ENCODE data around the gene PANX3. TPM values are rescaled to one million over a fixed set of nuclear protein-coding genes. Genes with fewer than 3 reads are reported as not detected.

PANX3 gene
- total and polyA plus RNA-seq, 8 donors: not detected

DNA sequence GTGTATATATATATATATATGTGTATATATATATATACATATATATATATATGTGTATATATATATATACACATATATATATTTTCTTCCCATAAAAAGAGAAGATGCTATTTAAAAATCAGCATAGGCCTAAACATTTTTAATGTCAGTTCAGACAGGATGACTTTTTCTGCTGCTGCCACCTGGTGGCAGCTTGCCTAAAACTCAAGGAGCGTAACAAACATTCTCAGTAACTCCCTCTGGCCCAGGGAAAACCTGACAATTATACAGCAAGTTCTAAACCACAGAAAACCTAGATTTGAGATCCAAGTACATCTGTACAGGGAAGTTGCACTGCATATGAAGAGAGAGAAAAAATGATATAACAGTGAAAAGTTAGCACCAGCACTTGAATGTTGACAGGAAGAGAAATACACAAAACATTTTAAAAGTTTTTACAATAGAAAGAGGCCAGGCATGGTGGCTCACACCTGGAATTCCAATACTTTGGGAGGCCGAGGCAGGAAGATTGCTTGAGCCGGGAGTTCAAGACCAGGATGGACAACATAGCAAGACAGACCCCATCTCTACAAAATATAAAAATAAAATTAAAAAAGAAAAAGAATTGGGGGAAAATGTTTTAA is 24.9 kb upstream of the PANX3 start:
- 24% methylated on average over 3 of the region's 3 CpGs for WGBS, 2 donors
- ATAC-seq: peak in 2 of 4 donors; percentile 57 to 66
- H3K27ac ChIP-seq: no peak overlapping the region
- DNase-seq: peak in 4 of 6 donors; percentile 20 to 67 (median 45)
- H3K36me3 ChIP-seq: no peaks in the 10 kb centered on the region
- H3K4me1 ChIP-seq: no peaks in the 10 kb centered on the region
- FAIRE-seq: peak; percentile 91
- peaks cover 0 to 6% (median 0%) of the 10 kb centered on the region in 4 donors for H3K27me3 ChIP-seq
- intact Hi-C loops (cut with DNase I): no loop called here
- peak in 3 of 4 donors; percentile 16 to 44 (median 35) for TF ChIP-seq CTCF (IDR thresholded peaks at IDR 0.05)
- H3K9me3 ChIP-seq: no peaks in the 10 kb centered on the region
- no peak overlapping the region for H3K4me3 ChIP-seq

- Histone ChIP-seq H3K4me1 (no peaks in the 10 kb centered on the region), H3K36me3 (no peaks in the 10 kb centered on the region), H3K27ac (no peak overlapping the region), H3K4me3 (no peak overlapping the region), H3K9me3 (no peaks in the 10 kb centered on the region), H3K27me3 (peaks cover 0 to 6% (median 1%) of the 10 kb centered on the region in 4 donors)
- DNase-seq (no peak), FAIRE-seq (no peak), ATAC-seq (no peak)
- no peak for TF ChIP-seq CTCF (IDR thresholded peaks at IDR 0.05)
- WGBS, 2 donors: 57 to 67% methylated on average over 2 of the region's 2 CpGs
- intact Hi-C loops (cut with DNase I): loop anchor here in 1 of 3 donors (10.0 kb wide), 1 partner anchor 517 kb away; no protein-coding TSS in a partner anchor
Observed at GRCh38 chr11:124591430-124591829, 19.8 kb upstream of the PANX3 start.

DNA sequence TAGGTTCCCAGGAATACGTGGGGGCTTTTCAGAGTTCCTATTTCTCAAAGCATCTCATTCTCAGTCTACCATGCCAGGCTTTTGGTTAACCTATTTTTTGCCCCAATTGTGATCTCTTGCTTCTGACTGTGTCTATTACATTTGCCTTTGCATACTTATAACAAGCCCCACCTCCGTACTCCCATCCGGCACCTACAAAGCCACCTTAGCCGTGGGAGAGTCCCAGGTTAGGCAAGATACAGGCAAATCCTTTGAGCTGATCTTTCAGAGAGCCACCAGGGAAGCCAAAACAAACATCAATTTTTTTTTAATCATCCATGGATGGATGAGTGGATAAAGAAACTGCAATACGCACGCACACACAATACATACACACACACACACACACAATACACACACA is 18.6 kb upstream of the PANX3 start:
- no peak overlapping the region for H3K27ac ChIP-seq
- no peaks in the 10 kb centered on the region for H3K36me3 ChIP-seq
- H3K4me3 ChIP-seq: no peak overlapping the region
- peaks cover 0 to 4% (median 1%) of the 10 kb centered on the region in 4 donors for H3K27me3 ChIP-seq
- no peaks in the 10 kb centered on the region for H3K9me3 ChIP-seq
- no peak for ATAC-seq
- TF ChIP-seq CTCF (IDR thresholded peaks at IDR 0.05): no peak
- DNase-seq: no peak
- intact Hi-C loops (cut with DNase I): loop anchor here in 1 of 3 donors (10.0 kb wide), 1 partner anchor 518 kb away; no protein-coding TSS in a partner anchor
- WGBS, 2 donors: 56 to 63% methylated on average over 6 of the region's 6 CpGs
- H3K4me1 ChIP-seq: no peaks in the 10 kb centered on the region
- no peak for FAIRE-seq

DNA sequence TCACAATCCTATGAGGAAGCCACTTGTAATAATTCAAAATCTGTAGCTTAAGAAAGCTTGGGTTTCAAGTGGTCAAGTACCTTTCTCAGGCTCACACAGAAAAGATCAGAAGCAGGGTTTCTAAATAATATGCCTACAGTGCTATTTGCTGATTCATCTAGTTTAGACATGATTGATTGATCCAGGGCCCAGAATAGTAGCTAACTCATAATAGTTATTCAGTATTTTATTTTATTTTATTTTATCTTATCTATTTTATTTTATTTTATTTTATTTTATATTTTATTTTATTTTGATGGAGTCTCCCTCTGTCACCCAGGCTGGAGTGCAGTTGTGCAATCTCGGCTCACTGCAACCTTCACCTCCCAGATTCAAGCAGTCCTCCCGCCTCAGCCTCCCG is 15.9 kb upstream of the PANX3 start:
- TF ChIP-seq CTCF (IDR thresholded peaks at IDR 0.05): no peak
- FAIRE-seq: no peak
- Histone ChIP-seq H3K9me3 (no peaks in the 10 kb centered on the region), H3K4me1 (no peaks in the 10 kb centered on the region), H3K27ac (no peak overlapping the region), H3K36me3 (no peaks in the 10 kb centered on the region), H3K27me3 (peaks cover 0 to 2% (median 0%) of the 10 kb centered on the region in 4 donors), H3K4me3 (no peak overlapping the region)
- intact Hi-C loops (cut with DNase I): loop anchor here in 1 of 3 donors (10.0 kb wide), 1 partner anchor 521 kb away; no protein-coding TSS in a partner anchor
- no peak for ATAC-seq
- DNase-seq: no peak
- WGBS, 2 donors: 90 to 92% methylated on average over 3 of the region's 3 CpGs

DNA sequence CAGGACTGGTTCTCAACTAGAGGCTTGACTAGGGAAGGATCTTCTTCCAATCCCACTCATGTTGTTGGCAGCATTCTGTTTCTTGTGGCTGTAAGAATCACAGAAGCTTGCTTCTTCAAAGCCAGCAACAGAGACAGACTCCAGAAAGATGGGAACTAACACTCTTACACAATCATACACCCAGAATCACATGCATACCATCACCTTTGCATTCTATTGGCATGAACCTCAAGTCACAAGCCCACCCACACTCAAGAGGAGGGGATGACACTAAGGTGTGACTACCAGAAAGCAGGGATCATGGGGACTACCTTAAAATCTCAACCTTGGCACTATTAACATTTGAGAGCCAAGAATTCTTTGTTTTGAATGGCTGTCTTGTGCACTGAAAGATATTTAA is 13.6 kb upstream of the PANX3 start:
- ATAC-seq (no peak), FAIRE-seq (no peak), DNase-seq (no peak)
- intact Hi-C loops (cut with DNase I): loop anchor here in 1 of 3 donors (10.0 kb wide), 1 partner anchor 523 kb away; no protein-coding TSS in a partner anchor
- TF ChIP-seq CTCF (IDR thresholded peaks at IDR 0.05): no peak
- Histone ChIP-seq H3K4me3 (peak overlapping the region in 1 of 4 donors; percentile 1), H3K36me3 (no peaks in the 10 kb centered on the region), H3K27me3 (peaks cover 0 to 2% (median 0%) of the 10 kb centered on the region in 4 donors), H3K27ac (no peak overlapping the region), H3K9me3 (no peaks in the 10 kb centered on the region), H3K4me1 (no peaks in the 10 kb centered on the region)

Data from pancreas (tissue), 10 donors.